Measurements from ENCODE around the gene ZNF385B.

Gene ZNF385B

GRCh38 chr2:179543361-179543901, 318.0 kb downstream of the ZNF385B start:
- no peak for DNase-seq

GRCh38 chr2:179541586-179541985, 319.8 kb downstream of the ZNF385B start:
- DNase-seq, result no peak

GRCh38 chr2:179539124-179539511, 322.3 kb downstream of the ZNF385B start:
- DNase-seq, result no peak

GRCh38 chr2:179538406-179539123, 322.8 kb downstream of the ZNF385B start:
- no peak for DNase-seq

- no peak for DNase-seq
Measured at GRCh38 chr2:179536185-179536584, 325.2 kb downstream of the ZNF385B start.

- no peak for DNase-seq
Measured at GRCh38 chr2:179533875-179534274, 327.5 kb downstream of the ZNF385B start.

- DNase-seq, result no peak
Measured at GRCh38 chr2:179532863-179533278, 328.5 kb downstream of the ZNF385B start.

- DNase-seq, result no peak
Measured at GRCh38 chr2:179528576-179529069, 332.8 kb downstream of the ZNF385B start.

- DNase-seq, result no peak
Measured at GRCh38 chr2:179525340-179525739, 336.1 kb downstream of the ZNF385B start.

GRCh38 chr2:179524809-179525339, 336.5 kb downstream of the ZNF385B start:
- no peak for DNase-seq

- no peak for DNase-seq
Measured at GRCh38 chr2:179521944-179522343, 339.5 kb downstream of the ZNF385B start.

- DNase-seq, result no peak
Measured at GRCh38 chr2:179518830-179519229, 342.6 kb downstream of the ZNF385B start.

GRCh38 chr2:179513181-179513580, 348.2 kb downstream of the ZNF385B start:
- no peak for DNase-seq

- no peak for DNase-seq
Measured at GRCh38 chr2:179512281-179513035, 349.0 kb downstream of the ZNF385B start.

- DNase-seq, result no peak
Measured at GRCh38 chr2:179511105-179511789, 350.2 kb downstream of the ZNF385B start.

GRCh38 chr2:179495315-179495714, 366.1 kb downstream of the ZNF385B start:
- DNase-seq, result no peak

- no peak for DNase-seq
Measured at GRCh38 chr2:179488563-179488962, 372.8 kb downstream of the ZNF385B start.

GRCh38 chr2:179487010-179487731, 374.2 kb downstream of the ZNF385B start:
- no peak for DNase-seq

GRCh38 chr2:179483131-179483530, 378.3 kb downstream of the ZNF385B start:
- no peak for DNase-seq

GRCh38 chr2:179479947-179480346, 381.5 kb downstream of the ZNF385B start:
- DNase-seq, result no peak

- DNase-seq, result no peak
Measured at GRCh38 chr2:179478771-179479170, 382.6 kb downstream of the ZNF385B start.

- no peak for DNase-seq
Measured at GRCh38 chr2:179470992-179471391, 390.4 kb downstream of the ZNF385B start.
